BJ (cell line): Measurements from ENCODE around the gene GOLPH3. TPM values are rescaled to one million over a fixed set of nuclear protein-coding genes. Genes with fewer than 3 reads are reported as not detected.

Experiments
- CTCF ChIA-PET: fragments of 350-600 bp; formaldehyde crosslinking; extraction: SDS; loops from one replicate; lab custom pipeline; 2021; ENCODE audit warnings: antibody characterized with exemption, inconsistent platforms; lab: Yijun Ruan, JAX
- POLR2A ChIA-PET: fragments of 300-600 bp; sonication (Branson Sonifier 250); formaldehyde crosslinking; extraction: SDS; loops from one replicate; lab custom pipeline; 2021; ENCODE audit warnings: antibody characterized with exemption; lab: Charles Lee
- DNase-seq: peaks from one replicate; pipeline ENCODE4 v3.0.0-alpha.2; 2011; ENCODE audit warnings: low read depth
- H3K27me3 ChIP-seq: 2 replicates; pipeline ENCODE4 v1.6.0; 2011; ENCODE audit warnings: low read length; ENCODE audit not compliant: control insufficient read depth, insufficient read depth
- H3K36me3 ChIP-seq: 2 replicates; pipeline ENCODE4 v1.5.1; 2011; ENCODE audit warnings: low read length; ENCODE audit not compliant: control insufficient read depth, insufficient read depth
- H3K4me3 ChIP-seq: 2 replicates; pipeline ENCODE4 v1.5.1; 2011; ENCODE audit warnings: low read depth, mild to moderate bottlenecking, control low read depth, low read length
- polyA plus RNA-seq: library from polyadenylated mRNA; depleted of rRNA; stranded (reverse); fragments of >200 nt; gene quantifications from 2 replicates; pipeline ENCODE4 v1.2.3, GENCODE V29; 2011
- TF ChIP-seq, protein P1 (sequence below): IDR thresholded peaks from 2 replicates; pipeline ENCODE4 v1.5.1; 2011; ENCODE audit warnings: low read depth, mild to moderate bottlenecking, control low read depth, inconsistent platforms, low read length, moderate library complexity; ENCODE audit not compliant: insufficient read depth

The GOLPH3 gene
- polyA plus RNA-seq, 1 experiment = 53.9 TPM

- CTCF ChIA-PET = no interaction called here
- DNase-seq = no peak
- TF ChIP-seq, protein P1, sequence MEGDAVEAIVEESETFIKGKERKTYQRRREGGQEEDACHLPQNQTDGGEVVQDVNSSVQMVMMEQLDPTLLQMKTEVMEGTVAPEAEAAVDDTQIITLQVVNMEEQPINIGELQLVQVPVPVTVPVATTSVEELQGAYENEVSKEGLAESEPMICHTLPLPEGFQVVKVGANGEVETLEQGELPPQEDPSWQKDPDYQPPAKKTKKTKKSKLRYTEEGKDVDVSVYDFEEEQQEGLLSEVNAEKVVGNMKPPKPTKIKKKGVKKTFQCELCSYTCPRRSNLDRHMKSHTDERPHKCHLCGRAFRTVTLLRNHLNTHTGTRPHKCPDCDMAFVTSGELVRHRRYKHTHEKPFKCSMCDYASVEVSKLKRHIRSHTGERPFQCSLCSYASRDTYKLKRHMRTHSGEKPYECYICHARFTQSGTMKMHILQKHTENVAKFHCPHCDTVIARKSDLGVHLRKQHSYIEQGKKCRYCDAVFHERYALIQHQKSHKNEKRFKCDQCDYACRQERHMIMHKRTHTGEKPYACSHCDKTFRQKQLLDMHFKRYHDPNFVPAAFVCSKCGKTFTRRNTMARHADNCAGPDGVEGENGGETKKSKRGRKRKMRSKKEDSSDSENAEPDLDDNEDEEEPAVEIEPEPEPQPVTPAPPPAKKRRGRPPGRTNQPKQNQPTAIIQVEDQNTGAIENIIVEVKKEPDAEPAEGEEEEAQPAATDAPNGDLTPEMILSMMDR = no peak
These were observed 27.1 kb upstream of the GOLPH3 start for GRCh38 chr5:32201122-32201753.

DNA sequence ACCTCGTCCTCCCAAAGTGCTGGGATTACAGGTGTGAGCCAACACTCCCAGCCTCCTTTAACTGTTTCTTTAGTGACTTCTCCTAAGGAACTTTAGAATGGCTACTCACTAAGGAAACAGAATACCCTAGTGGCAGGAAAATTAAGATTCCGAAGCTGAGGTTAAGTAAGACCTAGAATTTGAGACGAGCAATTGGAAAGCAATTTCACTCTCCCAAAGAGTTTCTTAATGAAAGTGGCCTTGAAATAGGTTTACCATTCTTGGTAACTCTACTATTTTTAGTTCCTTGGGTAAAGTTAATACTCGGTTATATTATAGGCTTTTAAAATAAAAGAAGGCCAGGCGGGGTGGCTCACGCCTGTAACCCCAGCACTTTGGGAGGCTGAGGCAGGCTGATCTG lies 22.9 kb upstream of the GOLPH3 start:
- POLR2A ChIA-PET = no interaction called here
- CTCF ChIA-PET = no interaction called here
- Histone ChIP-seq H3K4me3 (no peak overlapping the region), H3K36me3 (no peaks in the 10 kb centered on the region), H3K27me3 (0 out of 2 replicates have a peak, but pooled peaks cover 1% of the 10 kb centered on the region)
- no peak for DNase-seq
- TF ChIP-seq, protein P1 = no peak

More at GRCh38 chr5:32201122-32201753, 27.1 kb upstream of the GOLPH3 start:
- POLR2A ChIA-PET = no interaction called here
- Histone ChIP-seq H3K4me3 (no peak overlapping the region), H3K36me3 (no peaks in the 10 kb centered on the region), H3K27me3 (peaks cover 1% of the 10 kb centered on the region; the same call in 1 of the 2 replicates)

DNA sequence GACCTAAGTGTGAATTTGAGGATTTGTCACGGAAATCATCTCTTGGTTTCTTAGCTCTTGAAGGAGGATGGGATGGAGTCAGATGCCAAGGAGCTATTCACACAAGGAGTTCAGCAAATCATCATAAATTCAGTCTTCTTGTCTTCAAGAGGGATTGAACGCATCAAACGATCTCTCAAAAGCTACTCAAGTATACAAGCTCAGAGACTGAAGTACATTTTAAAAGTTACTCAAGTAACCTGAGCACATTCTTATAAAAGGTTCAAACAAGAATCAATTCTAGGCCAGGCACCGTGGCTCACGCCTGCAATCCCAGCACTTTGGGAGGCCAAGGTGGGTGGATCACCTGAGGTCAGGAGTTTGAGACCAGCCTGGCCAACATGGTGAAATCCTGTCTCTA lies 21.1 kb upstream of the GOLPH3 start:
- CTCF ChIA-PET = no interaction called here

GRCh38 chr5:32193591-32193990 lies 19.5 kb upstream of the GOLPH3 start:
- TF ChIP-seq, protein P1 = no peak
- DNase-seq = no peak
- ChIA-PET POLR2A (no interaction called here), CTCF (interaction anchor here (0.7 kb wide), 1 partner anchor 17 kb away, joined by 3 read pairs; no protein-coding TSS in a partner anchor)
- H3K27me3 ChIP-seq = 0 out of 2 replicates have a peak, but pooled peaks cover 1% of the 10 kb centered on the region
- H3K36me3 ChIP-seq = no peaks in the 10 kb centered on the region
- peak overlapping the region; percentile 14 for H3K4me3 ChIP-seq

More for the DNA sequence above, 21.1 kb upstream of the GOLPH3 start:
- no peak for DNase-seq
- no peaks in the 10 kb centered on the region for H3K36me3 ChIP-seq
- POLR2A ChIA-PET = no interaction called here
- TF ChIP-seq, protein P1 = no peak
- H3K4me3 ChIP-seq = no peak overlapping the region
- H3K27me3 ChIP-seq = 0 out of 2 replicates have a peak, but pooled peaks cover 1% of the 10 kb centered on the region

DNA sequence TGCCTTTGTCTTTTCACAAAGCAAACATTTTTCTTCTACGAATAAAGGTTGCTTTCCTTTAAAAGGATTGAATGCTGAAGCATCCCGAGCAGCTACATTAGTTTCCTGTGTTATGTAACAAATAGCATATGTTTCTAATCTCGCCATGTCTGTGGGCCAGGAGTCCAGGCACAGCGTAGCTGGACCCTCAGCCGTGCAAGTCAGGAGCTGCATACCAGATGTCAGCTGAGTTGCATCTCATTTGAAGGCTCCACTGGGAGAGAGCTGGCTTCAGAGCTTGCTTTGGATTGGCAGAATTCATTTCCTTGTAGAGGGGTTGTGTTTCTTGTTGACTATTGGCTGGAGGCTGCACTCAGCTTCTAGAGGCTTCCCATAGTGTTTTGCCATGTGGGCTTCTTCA lies 16.0 kb upstream of the GOLPH3 start:
- H3K27me3 ChIP-seq = no peaks in the 10 kb centered on the region

More for the DNA sequence above, 16.0 kb upstream of the GOLPH3 start:
- peak; percentile 83 for DNase-seq
- no peak overlapping the region for H3K4me3 ChIP-seq
- CTCF ChIA-PET = interaction anchor here (0.6 to 1.8 kb wide), 7 partner anchors 12 to 565 kb away, joined by 3 to 8 read pairs (median 4); no protein-coding TSS in a partner anchor
- TF ChIP-seq, protein P1 = no peak
- POLR2A ChIA-PET = interaction anchor here (0.6 to 1.1 kb wide), 3 partner anchors 17 to 866 kb away, joined by 3 to 7 read pairs (median 4); no protein-coding TSS in a partner anchor
- H3K36me3 ChIP-seq = no peaks in the 10 kb centered on the region
